ENCODE results near the gene CCN6. TPM values are rescaled to one million over a fixed set of nuclear protein-coding genes. Genes with fewer than 3 reads are reported as not detected.
"Not testable (repeated sequence)": the region's sequence is repeated elsewhere in the genome, so short reads cannot be mapped to it uniquely, and the experiment has no call there.

The CCN6 gene
- total RNA-seq, 1 experiment from 2014 or later, result not detected

DNA sequence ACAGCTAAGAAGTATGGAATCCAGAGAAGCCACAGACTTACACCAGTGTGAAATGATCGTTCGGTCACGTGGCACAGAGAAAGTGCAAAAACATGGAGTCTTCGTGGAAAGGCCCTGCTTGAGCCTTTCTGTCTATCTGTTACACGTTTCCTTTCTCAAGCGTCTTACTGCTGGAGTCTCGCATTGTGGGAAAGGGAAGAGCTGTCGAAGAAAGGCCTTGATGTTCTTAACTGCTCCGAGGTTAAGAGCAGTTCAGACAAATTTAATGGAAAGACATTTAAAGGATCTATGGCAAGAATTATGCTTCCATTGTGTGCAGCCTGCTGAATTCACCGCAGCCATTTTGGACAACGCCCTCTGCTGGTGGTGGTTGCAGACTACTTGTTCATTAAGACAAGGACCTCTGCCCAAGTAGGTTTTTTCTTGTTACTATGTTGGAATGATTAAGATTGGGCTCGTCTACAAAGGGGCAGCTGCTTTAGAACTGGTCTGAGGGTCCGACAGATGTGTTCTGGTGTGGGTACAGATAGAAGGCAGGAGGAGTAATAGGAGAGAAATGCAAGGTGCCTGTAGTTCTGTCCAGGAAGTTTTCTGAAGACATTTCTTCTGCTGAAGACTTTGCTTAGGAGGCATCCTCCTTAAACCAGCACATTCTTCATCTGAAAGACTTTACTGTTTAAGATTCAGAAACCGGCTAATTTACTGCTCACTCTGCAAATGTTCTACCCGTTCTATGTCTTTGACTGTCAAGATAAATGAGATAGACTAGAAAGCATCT, 24.7 kb upstream of the CCN6 start:
- DNase-seq (ENCODE audit: low read depth), result peak; percentile 68

DNA sequence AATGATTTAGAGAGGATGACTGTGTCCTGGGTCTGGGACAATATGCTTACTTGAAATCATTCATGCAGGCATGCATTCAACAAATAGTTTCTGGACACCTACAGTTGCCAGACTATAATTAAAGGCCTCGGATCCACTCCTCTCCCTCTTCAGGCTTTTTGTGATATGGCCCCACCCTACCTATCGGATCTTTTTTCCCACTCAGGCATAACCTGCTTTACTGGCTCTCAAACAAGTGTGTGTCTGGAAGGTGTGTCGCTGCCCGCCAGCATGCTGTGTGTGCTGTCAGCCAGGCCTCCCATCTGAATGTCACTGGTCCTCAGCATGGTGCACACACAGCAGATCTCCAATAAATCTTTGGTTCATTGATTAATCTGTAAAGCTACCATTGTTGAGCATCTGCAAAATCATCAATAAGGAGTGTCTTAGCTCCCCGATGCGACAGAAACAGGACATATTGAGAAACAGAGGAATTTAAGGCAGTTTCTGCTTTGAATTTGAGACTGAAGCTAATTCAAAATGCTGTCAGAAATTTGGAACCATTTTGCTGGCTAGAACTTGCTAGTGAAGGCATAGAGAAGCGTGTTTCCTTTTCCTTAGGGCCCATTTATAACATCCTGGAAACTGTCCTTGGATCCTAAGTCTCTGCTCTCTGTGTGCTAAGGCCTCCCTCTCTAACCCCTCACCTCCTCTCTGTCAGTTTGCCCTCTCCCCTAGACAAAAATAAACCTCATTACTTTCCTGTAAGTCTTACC, 23.5 kb upstream of the CCN6 start:
- DNase-seq (ENCODE audit: low read depth), result no peak

DNA sequence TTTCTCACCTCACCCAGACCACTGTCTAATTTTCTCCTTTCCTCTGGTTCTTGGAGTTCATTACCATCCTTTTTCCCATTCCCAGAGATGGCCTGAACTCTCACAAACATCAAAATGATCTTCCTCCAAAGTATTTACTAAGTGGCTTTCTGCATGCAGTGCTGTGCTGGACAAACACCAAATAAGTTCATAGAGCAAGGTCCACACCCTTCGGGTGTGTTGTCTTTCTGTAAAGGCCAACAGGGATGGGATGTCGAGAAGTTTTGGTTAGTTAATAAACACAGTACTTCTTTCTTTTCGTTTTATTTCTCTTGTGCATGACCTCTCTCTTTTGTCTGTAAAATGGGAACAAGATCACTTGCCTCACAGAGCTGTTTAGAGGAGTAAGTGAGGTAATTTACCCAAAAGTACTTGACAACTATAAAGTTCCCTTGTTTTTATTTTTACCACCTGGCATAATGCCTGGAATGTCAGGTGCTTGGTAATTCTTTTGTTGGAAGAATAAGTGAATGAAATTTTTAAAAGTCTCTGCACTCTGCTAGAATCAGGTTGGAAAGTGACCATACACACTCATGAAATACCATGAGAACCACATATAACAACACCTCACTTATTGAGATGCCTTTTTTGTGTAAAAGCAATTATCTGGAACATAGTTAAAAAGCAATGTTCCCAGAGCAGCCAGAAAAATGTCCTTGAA, 22.8 kb upstream of the CCN6 start:
- no peak for DNase-seq (ENCODE audit: low read depth)

DNA sequence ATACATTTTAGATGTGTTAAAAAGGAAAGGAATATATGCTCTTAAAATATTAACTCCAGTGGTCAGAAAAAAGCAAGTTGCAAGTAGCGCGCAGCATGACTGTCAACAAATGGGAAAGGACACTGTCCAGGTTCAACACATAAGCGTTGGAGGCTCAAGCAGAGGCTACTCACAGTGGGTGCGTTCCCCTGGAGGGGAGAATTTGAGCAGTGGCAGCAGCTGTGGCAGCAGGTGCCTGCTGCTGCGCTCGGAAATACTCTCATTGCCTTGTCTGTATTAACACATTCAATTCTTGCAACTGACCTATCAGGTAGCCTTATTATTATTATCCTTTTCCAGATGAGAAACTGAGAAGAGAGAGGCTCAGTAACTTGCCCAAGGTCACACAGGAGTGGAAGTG, 21.9 kb upstream of the CCN6 start:
- DNase-seq (ENCODE audit: low read depth), result no peak

DNA sequence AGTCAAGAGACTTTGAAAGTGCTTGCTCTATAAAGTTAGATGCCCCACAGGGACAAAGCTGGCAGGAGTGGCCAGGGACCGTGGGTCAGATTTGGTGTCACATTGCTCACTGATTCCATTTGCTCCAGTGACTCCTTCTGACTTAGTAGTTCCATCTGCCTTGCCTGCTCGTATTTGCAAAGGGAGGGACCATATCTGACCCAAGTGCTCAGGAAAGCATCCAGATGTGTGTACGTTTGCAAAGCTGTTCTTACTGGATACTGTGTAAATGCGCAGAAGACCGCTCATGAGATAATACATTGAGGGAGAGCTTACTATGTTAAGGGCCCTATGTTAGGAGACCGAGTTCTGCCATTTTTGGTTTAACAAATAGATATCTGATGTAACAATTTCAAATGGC, 21.2 kb upstream of the CCN6 start:
- no peak for DNase-seq (ENCODE audit: low read depth)

DNA sequence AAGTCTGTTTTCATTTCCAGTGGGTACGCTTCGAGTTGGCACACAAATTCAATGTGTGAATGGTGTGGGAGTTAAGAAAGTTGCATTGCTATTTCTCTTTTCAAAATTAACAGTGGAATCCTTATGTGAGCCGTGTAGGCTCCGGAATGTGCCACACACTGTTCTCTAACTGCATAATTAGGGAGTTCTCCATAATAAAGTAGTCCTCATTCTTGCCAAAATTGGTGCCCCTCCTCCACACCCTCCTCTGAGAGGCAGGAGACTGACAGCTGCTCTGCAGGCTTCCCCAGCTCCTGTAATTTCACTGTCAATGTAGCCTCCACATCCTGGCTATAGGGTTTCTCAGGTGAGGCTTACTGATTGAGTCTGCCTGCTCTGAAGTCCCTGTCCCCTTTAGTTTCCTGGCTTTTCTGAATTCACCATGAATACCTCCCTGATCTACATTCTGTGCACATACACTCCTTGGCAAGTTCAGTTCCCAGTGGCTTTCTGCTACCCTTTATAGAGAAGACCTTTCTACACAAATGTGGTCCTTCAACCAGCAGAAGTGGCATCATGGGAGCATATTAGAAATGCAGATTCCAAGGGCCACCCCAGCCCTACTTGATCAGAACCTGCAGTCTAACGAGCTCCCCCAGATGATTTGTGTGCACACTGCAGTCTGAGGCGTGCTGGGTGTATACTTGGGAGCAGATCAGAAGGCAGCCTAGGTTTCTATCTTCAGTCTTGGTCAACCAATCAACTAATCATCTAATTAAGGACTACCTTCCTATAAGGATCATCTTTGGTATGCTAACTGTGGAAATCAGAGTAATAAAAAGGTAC, 19.9 kb upstream of the CCN6 start:
- no peak for DNase-seq (ENCODE audit: low read depth)

DNA sequence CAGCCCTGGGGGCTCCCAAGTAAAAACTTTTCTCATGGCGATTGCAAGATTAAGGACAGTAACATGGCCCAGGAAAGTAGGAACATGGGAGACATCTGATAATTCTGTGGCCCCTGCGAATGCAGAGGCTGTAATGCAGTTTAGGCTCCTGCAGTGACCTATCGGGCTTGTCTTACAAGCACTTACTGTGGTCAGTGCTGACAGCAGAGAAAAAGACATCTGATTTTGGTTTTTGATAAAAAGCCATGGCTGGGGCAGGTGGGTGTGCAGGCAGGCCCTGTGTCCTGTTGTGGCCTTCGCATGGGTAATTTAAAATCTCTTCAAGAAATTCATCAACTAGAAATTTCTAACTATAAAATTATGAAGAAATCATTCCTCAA, 19.3 kb upstream of the CCN6 start:
- DNase-seq (ENCODE audit: low read depth), result no peak

DNA sequence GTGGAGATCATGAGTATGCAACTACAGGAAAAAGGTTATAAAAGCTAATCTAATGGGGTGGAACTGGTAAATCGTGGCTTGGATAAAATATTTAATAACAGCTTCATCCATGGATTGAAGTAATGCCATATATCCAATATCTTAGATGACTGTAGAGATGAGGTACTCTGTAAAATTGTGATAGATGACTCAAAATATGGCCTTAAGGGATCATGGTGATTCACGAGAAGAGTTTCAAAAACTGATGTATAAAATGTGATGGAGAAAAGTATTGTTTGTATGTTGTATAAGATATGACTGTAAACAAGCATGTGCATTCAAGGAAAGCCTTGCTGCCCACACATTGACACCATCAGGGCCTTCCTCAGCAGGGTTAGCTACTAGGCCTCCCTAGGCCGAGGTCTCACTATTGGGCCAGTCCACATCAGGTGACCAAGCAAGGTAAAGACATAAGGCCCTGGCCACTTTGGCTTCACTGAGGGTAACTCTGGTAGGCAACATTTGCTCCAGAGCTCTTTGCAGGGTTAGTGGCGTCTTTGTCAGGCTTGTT, 17.7 kb upstream of the CCN6 start:
- DNase-seq (ENCODE audit: low read depth), result no peak

DNA sequence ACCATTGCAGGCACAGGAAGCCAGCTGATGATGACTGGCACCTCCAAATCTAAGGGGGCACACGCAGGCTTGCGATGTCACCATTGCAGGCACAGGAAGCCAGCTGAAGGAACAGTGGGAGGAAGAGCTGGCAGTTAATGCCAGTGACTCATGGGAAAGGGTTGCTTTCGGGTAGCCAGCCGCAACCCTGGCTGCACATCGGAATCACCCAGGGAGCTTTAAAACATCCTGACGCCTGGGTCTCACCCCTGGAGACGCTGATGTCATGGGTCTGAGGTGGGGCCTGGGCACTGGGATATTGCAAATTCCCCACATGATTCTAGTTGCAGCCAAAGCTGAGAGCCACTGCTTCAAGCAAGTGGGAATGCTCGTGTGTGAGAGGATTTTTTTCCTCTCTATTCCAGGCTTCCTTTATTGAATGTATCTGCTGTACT, 16.1 kb upstream of the CCN6 start:
- DNase-seq (ENCODE audit: low read depth), result peak; percentile 98

DNA sequence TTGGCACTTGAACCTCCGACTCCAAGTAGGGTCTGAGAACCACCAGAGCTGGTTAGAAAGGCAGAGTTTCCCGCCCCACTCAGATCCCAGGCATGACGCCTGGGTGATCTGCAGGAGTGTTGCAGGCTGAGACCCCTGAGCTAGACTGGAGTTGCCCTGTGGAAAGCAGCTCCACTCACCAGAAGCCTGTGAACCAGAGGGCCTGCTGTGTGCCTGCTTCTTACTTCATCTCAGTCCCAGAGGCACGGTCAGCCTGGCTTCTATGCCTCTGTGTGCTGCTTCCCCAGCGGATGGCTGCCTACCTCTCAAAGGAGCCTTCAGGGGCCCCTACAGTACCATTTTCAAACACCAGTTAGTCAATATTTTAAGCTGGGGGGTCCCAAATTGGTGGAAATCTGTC, 15.6 kb upstream of the CCN6 start:
- no peak for DNase-seq (ENCODE audit: low read depth)

DNA sequence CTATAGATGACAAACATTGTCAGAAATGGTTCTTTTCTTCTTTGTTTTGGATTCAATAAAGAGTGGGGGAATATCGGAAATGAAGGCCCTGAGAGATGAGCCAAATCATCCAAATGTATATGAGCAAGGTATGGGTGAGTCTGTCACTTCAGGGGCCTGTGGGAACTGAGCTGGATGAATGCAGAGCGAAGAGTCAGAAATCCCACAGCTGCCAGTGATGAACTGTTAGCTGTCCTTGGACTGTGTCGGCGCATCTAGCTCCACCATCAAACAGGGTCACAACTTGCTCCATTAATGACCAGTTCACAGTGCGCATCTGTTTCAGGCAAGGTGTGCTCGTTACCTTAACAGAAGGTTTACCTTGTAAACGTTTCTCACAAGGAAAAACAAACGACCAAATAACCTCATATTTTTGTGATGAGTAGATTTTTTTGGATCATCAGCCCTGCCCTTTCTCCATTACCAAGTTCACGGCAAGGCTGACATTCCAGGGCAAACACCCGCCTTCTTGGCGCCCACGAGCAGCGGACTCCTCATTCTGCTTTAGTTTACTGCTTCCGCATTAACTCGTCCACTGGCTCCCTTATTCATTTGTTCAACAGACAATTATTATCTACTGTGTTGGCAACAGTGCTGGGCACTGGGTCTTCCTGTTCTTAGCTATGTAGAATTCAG, 15.0 kb upstream of the CCN6 start:
- peak; percentile 58 for DNase-seq (ENCODE audit: low read depth)

DNA sequence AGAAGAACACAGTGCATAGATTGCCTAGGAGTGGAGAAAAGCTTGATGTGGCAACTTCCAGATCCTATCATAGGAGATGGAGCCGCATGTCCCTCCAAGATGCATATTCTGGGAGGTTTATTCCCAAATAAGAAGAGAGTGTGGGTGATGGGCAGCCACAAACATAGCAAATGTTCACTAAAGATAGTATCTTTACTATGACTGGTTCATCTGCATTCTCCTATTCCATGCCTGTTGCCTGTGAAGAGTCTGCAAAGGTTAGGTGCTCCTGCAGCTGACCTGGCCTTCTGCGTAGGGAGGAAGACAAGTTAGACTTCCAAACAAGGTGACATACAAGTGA, 14.5 kb upstream of the CCN6 start:
- no peak for DNase-seq (ENCODE audit: low read depth)

DNA sequence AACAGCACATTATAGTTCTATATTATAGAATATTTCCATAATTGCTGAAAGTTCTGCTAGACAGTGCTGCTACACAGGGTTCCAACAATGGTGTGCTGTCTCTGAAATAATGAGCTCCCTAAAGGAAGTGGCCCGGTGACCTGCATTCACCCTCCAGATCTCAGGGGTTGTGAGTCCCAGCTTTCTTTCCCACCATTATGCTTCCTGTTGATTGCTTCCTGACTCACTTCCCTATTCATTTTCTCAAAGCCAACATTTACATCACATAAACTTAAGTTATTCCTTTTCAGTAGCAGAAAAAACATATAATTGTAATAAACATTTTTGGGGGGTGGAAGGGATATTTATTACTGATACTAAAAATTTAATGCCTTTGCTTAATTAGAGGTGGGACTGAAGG, 12.9 kb upstream of the CCN6 start:
- peak; percentile 76 for DNase-seq (ENCODE audit: low read depth)

DNA sequence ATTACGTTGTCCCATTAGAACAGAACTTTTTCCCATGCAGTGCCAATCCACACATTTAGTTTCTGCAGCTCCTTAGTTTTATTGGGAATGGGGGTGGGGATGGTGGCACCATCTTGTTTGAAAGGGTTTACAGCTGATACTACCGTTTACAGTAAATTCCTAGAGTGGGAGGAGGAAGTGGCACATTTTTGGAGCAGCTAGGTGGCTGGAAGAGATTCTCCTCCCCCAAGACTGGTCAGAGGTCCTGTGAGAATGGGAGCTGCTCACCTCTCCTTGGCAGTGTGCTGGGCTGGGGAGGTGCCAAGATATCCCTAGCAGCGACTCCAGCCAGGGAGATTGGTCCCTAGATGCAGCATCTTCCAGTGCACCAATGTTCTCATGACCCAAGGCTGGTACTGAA, 12.4 kb upstream of the CCN6 start:
- DNase-seq (ENCODE audit: low read depth), result peak; percentile 82

DNA sequence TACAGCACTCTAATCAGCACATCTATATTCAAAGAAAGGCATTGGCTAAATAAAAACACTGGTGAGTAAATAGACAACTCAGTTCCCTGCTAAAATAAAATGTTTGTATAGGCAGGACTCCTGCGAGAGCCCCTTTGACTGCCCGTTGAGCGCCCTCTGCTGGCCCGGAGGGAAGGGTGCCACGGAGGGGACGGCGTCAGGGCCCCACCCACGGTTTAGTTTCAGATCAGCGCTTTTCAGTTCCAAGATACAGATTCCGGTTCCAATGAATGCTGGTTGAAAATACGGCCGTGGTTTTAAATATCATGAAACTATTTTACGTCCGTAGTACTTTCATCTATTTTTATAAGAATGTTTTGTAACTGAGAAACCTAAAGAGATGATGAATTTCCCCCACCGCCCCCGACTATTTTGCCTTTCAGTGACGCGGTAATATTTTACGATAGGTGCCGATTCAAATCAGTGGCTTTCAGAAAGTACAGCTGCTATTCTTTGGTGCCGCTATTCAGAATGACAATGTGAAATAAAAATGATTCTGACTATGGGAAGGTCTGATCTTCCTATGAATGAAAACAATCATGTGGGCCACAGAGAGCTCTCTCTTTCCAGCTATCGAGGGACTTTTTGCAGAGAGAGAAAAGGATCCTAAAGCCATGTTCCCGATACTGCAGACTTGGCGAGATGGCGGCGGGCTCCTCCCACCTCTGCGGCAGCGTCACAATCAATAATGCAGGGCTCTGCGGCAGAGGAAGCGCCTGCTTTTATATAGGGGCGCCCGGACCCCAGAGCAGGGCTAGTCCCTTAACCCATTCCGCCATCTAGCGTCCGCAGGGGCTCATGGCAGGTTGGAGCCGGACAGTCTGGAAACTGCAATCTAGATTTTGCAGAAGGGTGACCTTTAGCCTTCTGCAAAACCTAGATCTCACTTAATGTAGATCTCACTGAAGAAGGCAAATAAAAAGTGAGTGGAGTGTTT, 10.6 kb upstream of the CCN6 start:
- peak; percentile 91 for DNase-seq (ENCODE audit: low read depth)

DNA sequence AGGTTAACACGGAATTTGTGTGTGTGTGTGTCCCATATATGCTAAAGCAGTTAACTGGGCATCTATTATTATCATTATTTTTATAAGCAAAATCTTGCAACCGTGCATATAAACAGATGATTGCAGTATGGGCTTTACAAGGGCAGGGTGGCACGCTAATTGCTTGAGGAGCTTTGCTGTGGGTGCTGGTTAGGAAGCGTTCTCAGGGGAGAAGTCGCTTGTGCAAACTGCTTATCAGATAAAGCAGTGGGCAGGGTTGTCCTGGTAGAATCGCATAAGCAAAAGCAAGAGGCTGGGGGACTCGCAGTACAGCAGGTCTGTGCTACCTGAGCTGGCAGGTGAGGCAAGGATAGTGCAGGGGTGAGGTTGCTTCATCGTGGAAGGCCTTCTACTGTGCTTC, 9.7 kb upstream of the CCN6 start:
- no peak for DNase-seq (ENCODE audit: low read depth)

DNA sequence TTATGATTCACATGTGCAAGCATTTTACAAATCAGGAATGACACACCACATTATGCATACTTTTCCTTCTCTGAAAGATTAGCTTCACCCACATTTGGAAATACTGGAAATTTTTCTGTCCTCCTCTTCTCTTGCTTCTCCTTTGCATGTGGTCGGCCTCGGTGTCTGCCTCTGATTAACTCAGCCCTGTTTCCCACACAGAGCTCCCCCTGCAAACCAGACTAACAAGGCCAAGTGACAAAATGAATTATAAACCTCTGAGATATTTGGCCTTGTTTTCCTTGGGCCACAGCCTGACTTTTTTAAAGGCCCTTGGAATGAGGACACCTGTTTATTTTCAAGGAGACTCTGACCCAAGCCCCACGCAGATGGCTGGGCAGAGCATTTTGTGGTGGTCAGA, 9.0 kb upstream of the CCN6 start:
- peak; percentile 90 for DNase-seq (ENCODE audit: low read depth)

DNA sequence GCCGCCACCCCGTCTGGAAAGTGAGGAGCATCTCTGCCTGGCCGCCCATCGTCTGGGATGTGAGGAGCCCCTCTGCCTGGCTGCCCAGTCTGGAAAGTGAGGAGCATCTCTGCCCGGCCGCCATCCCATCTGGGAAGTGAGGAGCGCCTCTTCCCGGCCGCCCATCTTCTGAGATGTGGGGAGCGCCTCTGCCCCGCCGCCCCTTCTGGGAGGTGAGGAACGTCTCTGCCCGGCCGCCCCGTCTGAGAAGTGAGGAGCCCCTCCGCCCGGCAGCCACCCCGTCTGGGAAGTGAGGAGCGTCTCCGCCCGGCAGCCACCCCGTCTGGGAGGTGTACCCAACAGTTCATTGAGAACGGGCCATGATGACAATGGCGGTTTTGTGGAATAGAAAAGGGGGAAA, 6.4 kb upstream of the CCN6 start:
- not testable (repeated sequence) for DNase-seq (ENCODE audit: low read depth)

DNA sequence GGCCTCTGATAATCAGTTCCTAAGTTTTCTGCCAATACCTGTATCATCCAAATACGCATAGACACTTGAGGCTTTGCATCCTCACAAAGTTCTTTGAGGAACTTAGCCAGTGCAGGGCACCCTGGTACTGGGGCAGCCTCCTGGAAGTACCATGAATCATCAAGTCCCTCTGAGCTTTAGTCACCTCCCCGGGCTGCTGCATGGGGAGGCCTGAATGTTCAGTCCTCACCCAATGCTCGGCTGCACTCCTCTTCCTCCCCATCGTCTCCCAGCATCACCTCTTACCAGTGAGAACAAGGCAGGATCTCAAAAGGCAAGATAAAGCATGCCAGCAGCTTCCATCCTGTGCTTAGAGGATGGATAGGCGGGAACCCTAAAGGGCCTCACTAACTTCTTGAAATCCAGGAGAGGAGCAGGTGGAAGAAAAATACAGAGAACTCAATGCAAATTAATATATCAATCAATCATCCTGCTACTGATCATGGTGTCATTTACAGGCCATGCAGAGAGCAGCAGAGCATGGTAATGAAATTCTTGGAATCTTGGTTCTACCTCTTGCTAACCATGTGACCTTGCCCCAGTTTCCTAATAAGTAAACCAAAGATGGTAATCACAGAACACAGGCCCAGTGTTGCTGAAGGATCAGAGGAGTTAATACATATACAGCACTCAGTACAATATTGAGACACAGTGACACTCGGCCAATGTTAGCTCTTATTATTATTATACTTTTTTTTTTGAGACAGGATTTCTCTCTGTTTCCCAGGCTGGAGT, 4.7 kb upstream of the CCN6 start:
- peak; percentile 68 for DNase-seq (ENCODE audit: low read depth)
